Ishikawa (cell line): Measurements from ENCODE around the gene KLK2.

Source experiments
- RAD21 ChIP-seq: IDR thresholded peaks from 2 replicates; pipeline ENCODE4 v1.6.1; 2012; ENCODE audit warnings: low read depth
- YY1 ChIP-seq: IDR thresholded peaks from 2 replicates; pipeline ENCODE4 v1.6.1; 2012; ENCODE audit warnings: low read depth

DNA sequence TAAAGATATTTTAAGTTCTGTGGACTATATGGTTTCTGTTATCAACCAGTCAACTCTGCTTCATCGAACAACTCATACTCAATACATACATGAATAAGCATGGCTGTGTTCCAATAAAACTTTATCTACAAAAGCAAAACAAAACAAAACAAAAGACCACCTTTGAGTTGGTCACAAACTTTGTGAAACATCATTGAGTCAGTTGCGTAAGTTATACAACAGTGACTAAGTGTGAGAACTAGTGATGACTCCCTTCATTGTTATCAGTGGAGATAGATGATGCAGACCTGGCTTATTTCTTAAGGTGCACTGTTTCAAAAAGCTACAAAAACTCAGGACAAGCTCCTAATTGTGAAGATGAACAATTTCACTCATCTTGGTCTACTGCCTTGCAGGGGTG, 52.5 kb downstream of the KLK2 start:
- no peak for TF ChIP-seq RAD21
- TF ChIP-seq YY1 = no peak
